A549 (cell line): Measurements from ENCODE around the gene RIMS4. TPM values are rescaled to one million over a fixed set of nuclear protein-coding genes. Genes with fewer than 3 reads are reported as not detected.

Experiments
- ATAC-seq, 2 experiments: fragments of 200-7000 bp in 1 of 2; fragments of >200 bp in 1 of 2; cut with Nextera tagmentation in 1 of 2; cut with Tn5 transposase in 1 of 2; 3 replicates each; pipeline versions ENCODE4 v1.8.0 to v1.9.1; 2018 to 2020; ENCODE audit warnings: mild to moderate bottlenecking in 1 of 2, moderate library complexity in 1 of 2
- CTCF ChIA-PET: fragments of 300-600 bp; sonication (Branson Sonifier 250); formaldehyde crosslinking; extraction: SDS; loops from one replicate; lab custom pipeline; 2021; ENCODE audit warnings: antibody characterized with exemption, inconsistent platforms; lab: Yijun Ruan, JAX
- POLR2A ChIA-PET: fragments of 350-600 bp; formaldehyde crosslinking; extraction: SDS; loops from one replicate; lab custom pipeline; 2021; ENCODE audit warnings: antibody characterized with exemption, inconsistent platforms; lab: Yijun Ruan, JAX
- DNase-seq, 2 experiments: peaks; one replicate each; pipeline versions ENCODE4 v3.0.0 to v3.0.0-alpha.2; 2011 to 2016; ENCODE audit warnings: low read depth in 1 of 2, low spot score in 1 of 2
- FAIRE-seq: peaks from 2 replicates; lab custom pipeline; 2011; peaks lifted over from hg19 to GRCh38; lab: Jason Lieb, UNC
- H3K27ac ChIP-seq, 2 experiments: fragments of >200 bp; sonication (Bioruptor Twin); formaldehyde crosslinking; 3 replicates each; pipeline ENCODE4 v1.5.1; 2016 to 2017
- H3K4me1 ChIP-seq: fragments of >200 bp; sonication (Bioruptor Twin); formaldehyde crosslinking; 3 replicates; pipeline ENCODE4 v1.6.1; 2016
- H3K4me2 ChIP-seq: fragments of >200 bp; sonication (Bioruptor Twin); formaldehyde crosslinking; 3 replicates; pipeline ENCODE4 v1.6.1; 2016
- H3K4me3 ChIP-seq: fragments of >200 bp; sonication (Bioruptor Twin); formaldehyde crosslinking; 3 replicates; pipeline ENCODE4 v1.5.1; 2016
- H3K9me3 ChIP-seq: fragments of >200 bp; sonication (Bioruptor Twin); formaldehyde crosslinking; 3 replicates; pipeline ENCODE4 v1.6.1; 2016
- BCL3 ChIP-seq: fragments of >200 bp; sonication (Bioruptor Twin); formaldehyde crosslinking; IDR thresholded peaks from 3 replicates; pipeline ENCODE4 v1.6.1; 2016
- CBX8 ChIP-seq: fragments of 200-600 bp; sonication (generic); IDR thresholded peaks from 2 replicates; pipeline ENCODE4 v1.6.1; 2016
- CEBPB ChIP-seq, 2 experiments: fragments of >200 bp in 1 of 2; sonication (Bioruptor Twin) in 1 of 2; formaldehyde crosslinking in 1 of 2; IDR thresholded peaks; 2 replicates each; pipeline ENCODE4 v1.6.1; 2012 to 2016
- CHD4 ChIP-seq: fragments of 200-600 bp; sonication (generic); IDR thresholded peaks from 2 replicates; pipeline ENCODE4 v1.6.1; 2016; ENCODE audit warnings: antibody characterized with exemption, mild to moderate bottlenecking, borderline replicate concordance
- ELK1 ChIP-seq: fragments of 150-350 bp; IDR thresholded peaks from 2 replicates; pipeline ENCODE4 v1.6.1; 2014; ENCODE audit warnings: low read depth, mild to moderate bottlenecking, low read length
- EP300 ChIP-seq, 2 experiments: fragments of >200 bp; sonication (Bioruptor Twin); formaldehyde crosslinking; IDR thresholded peaks; 2 replicates in 1 of 2; 3 replicates in 1 of 2; pipeline ENCODE4 v1.6.1; 2016 to 2017
- FOSB ChIP-seq: fragments of 250-450 bp; sonication (Bioruptor Pico); IDR thresholded peaks from 2 replicates; pipeline ENCODE4 v1.5.0; 2020; ENCODE audit warnings: mild to moderate bottlenecking, moderate library complexity
- FOSL2 ChIP-seq, 2 experiments: fragments of 450-650 bp in 1 of 2; fragments of >200 bp in 1 of 2; sonication (Bioruptor Twin) in 1 of 2; formaldehyde crosslinking; IDR thresholded peaks; 2 replicates each; pipeline versions ENCODE4 v1.5.0 to v1.6.1; 2016 to 2020; ENCODE audit warnings: mild to moderate bottlenecking in 1 of 2, moderate library complexity in 1 of 2
- FOXS1 ChIP-seq: fragments of 250-450 bp; sonication (Bioruptor Pico); IDR thresholded peaks from 2 replicates; pipeline ENCODE4 v1.5.0; 2020; ENCODE audit warnings: mild to moderate bottlenecking, moderate library complexity
- GATA3 ChIP-seq: IDR thresholded peaks from 2 replicates; pipeline ENCODE4 v1.6.1; 2012; ENCODE audit warnings: borderline replicate concordance
- HES2 ChIP-seq: fragments of >200 bp; sonication (Bioruptor Twin); formaldehyde crosslinking; IDR thresholded peaks from 2 replicates; pipeline ENCODE4 v1.6.1; 2016
- HOXA7 ChIP-seq: fragments of 250-450 bp; sonication (Bioruptor Pico); IDR thresholded peaks from 2 replicates; pipeline ENCODE4 v1.5.0; 2020; ENCODE audit warnings: mild to moderate bottlenecking, moderate library complexity
- HOXB13 ChIP-seq: fragments of 250-450 bp; sonication (Bioruptor Pico); IDR thresholded peaks from 2 replicates; pipeline ENCODE4 v1.5.0; 2020; ENCODE audit warnings: low read depth, mild to moderate bottlenecking, moderate library complexity
- JUN ChIP-seq, 2 experiments: fragments of >200 bp; sonication (Bioruptor Twin); formaldehyde crosslinking; IDR thresholded peaks; 2 replicates in 1 of 2; 3 replicates in 1 of 2; pipeline ENCODE4 v1.6.1; 2016 to 2017
- JUNB ChIP-seq: fragments of >200 bp; sonication (Bioruptor Twin); formaldehyde crosslinking; IDR thresholded peaks from 2 replicates; pipeline ENCODE4 v1.6.1; 2016
- KDM5A ChIP-seq: fragments of 200-600 bp; sonication (generic); IDR thresholded peaks from 2 replicates; pipeline ENCODE4 v1.6.1; 2016; ENCODE audit warnings: antibody characterized with exemption, mild to moderate bottlenecking
- MAFK ChIP-seq: fragments of 450-650 bp; IDR thresholded peaks from 2 replicates; pipeline ENCODE4 v1.6.1; 2014; ENCODE audit not compliant: partially characterized antibody
- MAX ChIP-seq: IDR thresholded peaks from 2 replicates; pipeline ENCODE4 v1.6.1; 2012
- PBX3 ChIP-seq: IDR thresholded peaks from 2 replicates; pipeline ENCODE4 v1.6.1; 2012
- POLR2AphosphoS2 ChIP-seq: conservative IDR thresholded peaks from 2 replicates; pipeline ENCODE4 v1.6.1; 2012; ENCODE audit warnings: low read length, improper control_type of control experiment, inconsistent platforms
- RFX5 ChIP-seq: fragments of 450-650 bp; IDR thresholded peaks from 2 replicates; pipeline ENCODE4 v1.7.1; 2014; ENCODE audit warnings: antibody characterized with exemption, mild to moderate bottlenecking, moderate library complexity
- SREBF2 ChIP-seq: fragments of 450-650 bp; IDR thresholded peaks from 2 replicates; pipeline ENCODE4 v1.6.1; 2014; ENCODE audit warnings: mild to moderate bottlenecking, moderate library complexity
- TP53 ChIP-seq: fragments of 250-450 bp; sonication (Bioruptor Pico); IDR thresholded peaks from 2 replicates; pipeline ENCODE4 v1.5.0; 2021; ENCODE audit warnings: mild to moderate bottlenecking, moderate library complexity
- ZFP36 ChIP-seq: fragments of 450-650 bp; IDR thresholded peaks from 2 replicates; pipeline ENCODE4 v1.6.1; 2014; ENCODE audit warnings: borderline replicate concordance; ENCODE audit not compliant: partially characterized antibody
- ZSCAN20 ChIP-seq: fragments of 250-450 bp; sonication (Bioruptor Pico); IDR thresholded peaks from 2 replicates; pipeline ENCODE4 v1.8.0; 2022; ENCODE audit warnings: mild to moderate bottlenecking, moderate library complexity
- WGBS: methylation state at CpG from one replicate; pipeline ENCODE4 v1.1.6; 2017; ENCODE audit errors: missing lambda C conversion rate; 5-methylcytosine and 5-hydroxymethylcytosine counted together
- polyA plus RNA-seq, 4 experiments: library from polyadenylated mRNA; depleted of rRNA in 3 of 4; stranded (reverse); fragments of >200 nt; fragmentation: RNase III in 1 of 4; extraction: RNeasy Plus Mini Kit Qiagen cat#74134 plus additional on column Dnase treatment in 1 of 4; gene quantifications; 2 replicates in 3 of 4; 3 replicates in 1 of 4; pipeline ENCODE4 v1.2.3, GENCODE V29; 2011 to 2017

Gene RIMS4
- polyA plus RNA-seq, 2 of the 4 experiments (the other 2 are of a cell fraction): 0.39 to 1.3 TPM

GRCh38 chr20:44720997-44721784, 89.2 kb downstream of the RIMS4 start:
- POLR2A ChIA-PET: interaction anchor here (1.0 to 2.8 kb wide), 4 partner anchors 8 to 28 kb away, joined by 3 to 20 read pairs (median 9); no protein-coding TSS in a partner anchor
- peak overlapping the region; percentile 96 to 98 for H3K27ac ChIP-seq
- H3K9me3 ChIP-seq: no peaks in the 10 kb centered on the region
- FAIRE-seq (no peak), ATAC-seq (peak; percentile 40 to 51; a peak in 5 of 6 replicates), DNase-seq (peak in 1 of 2 experiments; percentile 86)
- TF ChIP-seq EP300 (IDR thresholded peaks at IDR 0.05): peak; percentile 28 to 70; a peak in 2 of 5 replicates
- no peak for TF ChIP-seq TP53 (CRISPR knock-in tag)
- TF ChIP-seq ZFP36: no peak
- peak; percentile 57 for TF ChIP-seq MAX
- TF ChIP-seq KDM5A: no peak
- no peak for TF ChIP-seq FOXS1
- TF ChIP-seq ELK1: no peak
- peak; percentile 13; the same call in 1 of the 2 replicates for TF ChIP-seq HOXB13
- TF ChIP-seq POLR2AphosphoS2: no peak
- TF ChIP-seq GATA3: peak; percentile 54; the same call in 1 of the 2 replicates
- peak; percentile 89 for TF ChIP-seq FOSL2 (IDR thresholded peaks at IDR 0.05)
- peak; percentile 93 for TF ChIP-seq FOSL2 (CRISPR knock-in tag; IDR thresholded peaks at IDR 0.05)
- no peak for TF ChIP-seq MAFK
- no peak for TF ChIP-seq SREBF2
- TF ChIP-seq CHD4: no peak
- peak; percentile 54; the same call in 1 of the 3 replicates for TF ChIP-seq BCL3
- TF ChIP-seq HOXA7 (CRISPR knock-in tag): no peak
- no peak for TF ChIP-seq CBX8
- TF ChIP-seq RFX5: no peak
- peak; percentile 75 to 86; a peak in 3 of 4 replicates for TF ChIP-seq CEBPB (IDR thresholded peaks at IDR 0.05)
- no peak for TF ChIP-seq FOSB
- TF ChIP-seq PBX3: no peak
- TF ChIP-seq JUNB: peak; percentile 85
- no peak for TF ChIP-seq HES2
- peak; percentile 62 to 79; a peak in 2 of 5 replicates for TF ChIP-seq JUN (IDR thresholded peaks at IDR 0.05)
- TF ChIP-seq ZSCAN20 (CRISPR knock-in tag): no peak
- peaks cover 84% of the 10 kb centered on the region for H3K4me1 ChIP-seq
- H3K4me3 ChIP-seq: no peak overlapping the region
- WGBS: 5% methylated on average over 11 of the region's 11 CpGs
- CTCF ChIA-PET: interaction anchor here (1.3 to 21.9 kb wide), 7 partner anchors 11 to 38 kb away, joined by 3 to 525 read pairs (median 4); no protein-coding TSS in a partner anchor
- peak overlapping the region; percentile 65 for H3K4me2 ChIP-seq
